Lower leg skin (tissue), 3 donors: Measurements from ENCODE around the gene WHRN.

Experiments used
- POLR2A ChIP-seq, 2 donors: fragments of 450-650 bp; IDR thresholded peaks; one replicate each; pipeline ENCODE4 v1.6.1; 2016 to 2017; ENCODE audit warnings: antibody characterized with exemption in 2 of 2, mild to moderate bottlenecking in 1 of 2, moderate library complexity in 1 of 2
- TF ChIP-seq, protein P1 (sequence below), 3 donors: fragments of 450-650 bp; IDR thresholded peaks; one replicate each; pipeline ENCODE4 v1.5.1; 2016; ENCODE audit warnings: antibody characterized with exemption in 3 of 3, mild to moderate bottlenecking in 3 of 3, moderate library complexity in 2 of 3

DNA sequence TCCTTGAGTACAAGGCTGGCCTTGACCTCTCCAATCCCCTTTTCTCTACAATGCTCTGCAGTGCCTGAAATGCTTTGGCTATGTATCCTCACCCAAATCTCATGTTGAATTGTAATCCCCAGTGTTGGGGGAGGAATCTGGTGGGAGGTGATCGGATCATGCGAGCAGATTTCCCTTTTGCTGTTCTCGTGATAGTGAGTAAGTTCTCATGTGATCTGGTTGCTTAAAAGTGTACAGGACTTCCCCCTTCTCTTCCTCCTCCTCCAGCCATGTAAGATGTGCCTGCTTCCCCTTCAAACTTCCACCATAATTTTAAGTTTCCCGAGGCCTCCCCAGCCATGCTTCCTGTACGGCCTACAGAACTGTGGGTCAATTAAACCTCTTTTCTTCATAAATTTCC, 89.0 kb downstream of the WHRN start:
- TF ChIP-seq, protein P1, sequence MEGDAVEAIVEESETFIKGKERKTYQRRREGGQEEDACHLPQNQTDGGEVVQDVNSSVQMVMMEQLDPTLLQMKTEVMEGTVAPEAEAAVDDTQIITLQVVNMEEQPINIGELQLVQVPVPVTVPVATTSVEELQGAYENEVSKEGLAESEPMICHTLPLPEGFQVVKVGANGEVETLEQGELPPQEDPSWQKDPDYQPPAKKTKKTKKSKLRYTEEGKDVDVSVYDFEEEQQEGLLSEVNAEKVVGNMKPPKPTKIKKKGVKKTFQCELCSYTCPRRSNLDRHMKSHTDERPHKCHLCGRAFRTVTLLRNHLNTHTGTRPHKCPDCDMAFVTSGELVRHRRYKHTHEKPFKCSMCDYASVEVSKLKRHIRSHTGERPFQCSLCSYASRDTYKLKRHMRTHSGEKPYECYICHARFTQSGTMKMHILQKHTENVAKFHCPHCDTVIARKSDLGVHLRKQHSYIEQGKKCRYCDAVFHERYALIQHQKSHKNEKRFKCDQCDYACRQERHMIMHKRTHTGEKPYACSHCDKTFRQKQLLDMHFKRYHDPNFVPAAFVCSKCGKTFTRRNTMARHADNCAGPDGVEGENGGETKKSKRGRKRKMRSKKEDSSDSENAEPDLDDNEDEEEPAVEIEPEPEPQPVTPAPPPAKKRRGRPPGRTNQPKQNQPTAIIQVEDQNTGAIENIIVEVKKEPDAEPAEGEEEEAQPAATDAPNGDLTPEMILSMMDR (IDR thresholded peaks at IDR 0.05): no peak
- TF ChIP-seq POLR2A (IDR thresholded peaks at IDR 0.05): no peak
